ENCODE measurements around the gene ARHGEF16. TPM values are rescaled to one million over a fixed set of nuclear protein-coding genes. Genes with fewer than 3 reads are reported as not detected.
A peak's percentile ranks its signal among the peaks of the same experiment; 100 is the strongest.

The ARHGEF16 gene
- total RNA-seq, 1 experiment from 2014 or later = 25.1 TPM

DNA sequence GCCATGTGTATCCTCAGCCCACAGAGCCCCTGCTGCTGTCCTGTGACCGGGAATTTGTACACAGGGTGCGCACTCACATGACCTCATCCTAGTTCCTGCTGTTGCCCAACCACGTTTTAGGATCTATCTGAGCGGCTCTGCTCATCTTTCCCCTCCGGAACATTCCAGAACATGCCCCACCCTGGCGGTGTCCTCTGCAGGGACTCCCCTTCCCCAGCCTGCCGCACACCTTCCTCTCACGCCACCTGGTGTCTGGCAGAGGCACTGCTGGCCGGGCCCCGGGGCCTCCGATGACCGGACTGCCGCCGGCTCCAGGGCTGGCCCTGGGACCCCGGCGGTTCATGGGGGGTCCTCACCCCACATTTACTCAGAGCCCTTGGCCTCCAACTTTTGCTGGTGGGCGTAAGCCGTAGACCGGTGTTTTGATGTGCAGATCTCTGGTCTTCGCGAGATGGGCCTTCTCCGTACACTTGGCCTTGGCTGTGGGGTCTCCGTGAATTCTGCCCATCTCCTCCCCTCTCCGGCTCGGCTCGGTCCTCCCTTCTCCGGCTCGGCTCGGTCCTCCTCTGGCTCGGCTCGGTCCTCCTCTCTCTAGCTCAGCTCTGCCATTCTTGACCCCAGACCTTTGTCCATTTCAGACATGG is 29.5 kb downstream of the ARHGEF16 start:
- peaks cover 1% of the 10 kb centered on the region; the same call in 1 of the 2 replicates for H3K36me3 ChIP-seq (ENCODE audit: low read depth)
- H3K27me3 ChIP-seq (ENCODE audit: insufficient read depth, low read depth) = no peaks in the 10 kb centered on the region
- no peak overlapping the region for H3K27ac ChIP-seq
- no peak overlapping the region for H3K4me2 ChIP-seq
- no peak for DNase-seq
- TF ChIP-seq, protein P1, sequence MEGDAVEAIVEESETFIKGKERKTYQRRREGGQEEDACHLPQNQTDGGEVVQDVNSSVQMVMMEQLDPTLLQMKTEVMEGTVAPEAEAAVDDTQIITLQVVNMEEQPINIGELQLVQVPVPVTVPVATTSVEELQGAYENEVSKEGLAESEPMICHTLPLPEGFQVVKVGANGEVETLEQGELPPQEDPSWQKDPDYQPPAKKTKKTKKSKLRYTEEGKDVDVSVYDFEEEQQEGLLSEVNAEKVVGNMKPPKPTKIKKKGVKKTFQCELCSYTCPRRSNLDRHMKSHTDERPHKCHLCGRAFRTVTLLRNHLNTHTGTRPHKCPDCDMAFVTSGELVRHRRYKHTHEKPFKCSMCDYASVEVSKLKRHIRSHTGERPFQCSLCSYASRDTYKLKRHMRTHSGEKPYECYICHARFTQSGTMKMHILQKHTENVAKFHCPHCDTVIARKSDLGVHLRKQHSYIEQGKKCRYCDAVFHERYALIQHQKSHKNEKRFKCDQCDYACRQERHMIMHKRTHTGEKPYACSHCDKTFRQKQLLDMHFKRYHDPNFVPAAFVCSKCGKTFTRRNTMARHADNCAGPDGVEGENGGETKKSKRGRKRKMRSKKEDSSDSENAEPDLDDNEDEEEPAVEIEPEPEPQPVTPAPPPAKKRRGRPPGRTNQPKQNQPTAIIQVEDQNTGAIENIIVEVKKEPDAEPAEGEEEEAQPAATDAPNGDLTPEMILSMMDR (conservative IDR thresholded peaks at IDR 0.05) = peak; percentile 75
- no peak for TF ChIP-seq EZH2 (IDR thresholded peaks at IDR 0.05; ENCODE audit: low read depth)
- H4K20me1 ChIP-seq (ENCODE audit: insufficient read depth) = 0 out of 2 replicates have a peak, but pooled peaks cover 4% of the 10 kb centered on the region
- ChIA-PET POLR2A (ENCODE audit: unreplicated experiment) (no interaction called here), CTCF (no interaction called here)
- no peaks in the 10 kb centered on the region for H3K9me3 ChIP-seq (ENCODE audit: insufficient read depth, low read depth)
- H3K9me2 ChIP-seq (ENCODE audit: insufficient read depth) = no peaks in the 10 kb centered on the region
- no peak overlapping the region for H2AFZ ChIP-seq
- H3F3A ChIP-seq (ENCODE audit: insufficient read depth, low read depth) = peaks cover 51% of the 10 kb centered on the region; the same call in 1 of the 2 replicates
- peaks cover 22% of the 10 kb centered on the region for H3K4me1 ChIP-seq (replicated peaks; ENCODE audit: insufficient read depth)
- BruUV-seq (replicated peaks) = no TSS peak
- H3K79me2 ChIP-seq (ENCODE audit: low read depth) = no peaks in the 10 kb centered on the region
- intact Hi-C loops (cut with micrococcal nuclease; ENCODE audit: unreplicated experiment) = loop anchor here (2.0 kb wide), 2 partner anchors 23 to 31 kb away; no protein-coding TSS in a partner anchor
- H3K4me3 ChIP-seq = no peak overlapping the region

DNA sequence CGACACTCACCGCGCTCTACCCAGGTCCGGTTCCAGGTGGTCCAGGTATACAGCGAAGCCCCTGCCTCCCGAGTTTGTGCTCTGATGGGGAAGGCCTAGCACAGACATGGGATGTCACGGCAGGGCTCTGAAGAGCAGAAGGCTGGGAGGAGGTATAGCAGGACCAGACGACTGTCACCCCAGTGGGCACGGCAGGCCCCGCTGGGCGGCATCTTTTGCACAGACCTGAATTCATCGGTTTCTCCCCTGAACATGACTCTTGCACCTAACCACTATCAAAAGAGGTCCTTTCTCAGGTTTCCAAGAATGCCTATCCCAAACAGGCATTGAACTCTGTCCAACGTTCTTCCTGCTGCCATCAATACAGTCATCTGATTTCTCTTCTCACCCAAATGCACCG is 30.6 kb downstream of the ARHGEF16 start:
- H3K4me1 ChIP-seq (replicated peaks; ENCODE audit: insufficient read depth) = peaks cover 22% of the 10 kb centered on the region
- no peaks in the 10 kb centered on the region for H3K27me3 ChIP-seq (ENCODE audit: insufficient read depth, low read depth)
- peaks cover 53% of the 10 kb centered on the region; the same call in 1 of the 2 replicates for H3F3A ChIP-seq (ENCODE audit: insufficient read depth, low read depth)
- no peaks in the 10 kb centered on the region for H3K9me3 ChIP-seq (ENCODE audit: insufficient read depth, low read depth)
- intact Hi-C loops (cut with micrococcal nuclease; ENCODE audit: unreplicated experiment) = no loop called here
- H2AFZ ChIP-seq = no peak overlapping the region
- TF ChIP-seq, protein P1 (conservative IDR thresholded peaks at IDR 0.05) = no peak
- no peak for TF ChIP-seq EZH2 (IDR thresholded peaks at IDR 0.05; ENCODE audit: low read depth)
- H3K4me2 ChIP-seq = no peak overlapping the region
- ChIA-PET CTCF (interaction anchor here (0.6 to 0.7 kb wide), 2 partner anchors 14 to 1290 kb away, joined by 3 to 5 read pairs; no protein-coding TSS in a partner anchor), POLR2A (ENCODE audit: unreplicated experiment) (no interaction called here)
- no TSS peak for BruUV-seq (replicated peaks)
- H3K36me3 ChIP-seq (ENCODE audit: low read depth) = peaks cover 10% of the 10 kb centered on the region; the same call in 1 of the 2 replicates
- H3K9me2 ChIP-seq (ENCODE audit: insufficient read depth) = no peaks in the 10 kb centered on the region
- no peak for DNase-seq
- 0 out of 2 replicates have a peak, but pooled peaks cover 4% of the 10 kb centered on the region for H4K20me1 ChIP-seq (ENCODE audit: insufficient read depth)
- no peaks in the 10 kb centered on the region for H3K79me2 ChIP-seq (ENCODE audit: low read depth)
- no peak overlapping the region for H3K4me3 ChIP-seq
- H3K27ac ChIP-seq = no peak overlapping the region

DNA sequence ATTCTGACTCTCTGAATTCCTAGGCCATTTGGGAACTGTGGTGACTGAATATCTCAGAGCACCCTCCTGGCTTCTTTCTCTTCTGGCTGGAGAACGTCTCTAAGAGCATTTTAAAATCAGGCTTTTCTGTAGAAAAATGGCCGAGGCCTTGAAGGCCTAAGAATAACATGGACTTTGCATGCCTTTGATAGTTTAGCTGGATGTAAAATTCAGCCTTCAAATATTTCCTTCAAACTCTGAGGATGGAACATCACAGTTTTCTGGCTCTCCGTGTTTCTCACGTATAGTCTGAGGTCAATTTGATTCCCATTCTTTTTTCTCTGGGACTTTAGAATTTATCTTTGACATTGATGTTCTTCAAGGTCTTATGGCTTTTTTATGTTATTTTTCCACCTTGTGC is 34.0 kb downstream of the ARHGEF16 start:
- no peak for DNase-seq
- Histone ChIP-seq H2AFZ (no peak overlapping the region), H3K4me1 (replicated peaks; ENCODE audit: insufficient read depth) (peaks cover 18% of the 10 kb centered on the region), H3K9me2 (ENCODE audit: insufficient read depth) (no peaks in the 10 kb centered on the region), H3K36me3 (ENCODE audit: low read depth) (peaks cover 12% of the 10 kb centered on the region; the same call in 1 of the 2 replicates), H3K9me3 (ENCODE audit: insufficient read depth, low read depth) (no peaks in the 10 kb centered on the region), H3K27ac (no peak overlapping the region), H3K27me3 (ENCODE audit: insufficient read depth, low read depth) (no peaks in the 10 kb centered on the region), H4K20me1 (ENCODE audit: insufficient read depth) (no peaks in the 10 kb centered on the region; the same call in 1 of the 2 replicates), H3K79me2 (ENCODE audit: low read depth) (no peaks in the 10 kb centered on the region), H3K4me3 (no peak overlapping the region), H3F3A (ENCODE audit: insufficient read depth, low read depth) (peaks cover 40% of the 10 kb centered on the region; the same call in 1 of the 2 replicates), H3K4me2 (no peak overlapping the region)
- intact Hi-C loops (cut with micrococcal nuclease; ENCODE audit: unreplicated experiment) = no loop called here
- POLR2A ChIA-PET (ENCODE audit: unreplicated experiment) = no interaction called here
- no TSS peak for BruUV-seq (replicated peaks)
- CTCF ChIA-PET = no interaction called here
- TF ChIP-seq EZH2 (IDR thresholded peaks at IDR 0.05; ENCODE audit: low read depth) = no peak
- TF ChIP-seq, protein P1 (conservative IDR thresholded peaks at IDR 0.05) = no peak

All from PC-9 (cell line).